Astrocyte of the cerebellum (primary cell): ENCODE results near the gene MYL10.

ENCODE experiments used
- DNase-seq: peaks from one replicate; pipeline ENCODE4 v3.0.0-alpha.2; 2011; ENCODE audit warnings: low read depth
- H3K4me3 ChIP-seq: 2 replicates; pipeline ENCODE4 v1.5.1; 2011; ENCODE audit warnings: mild to moderate bottlenecking, low read depth, low read length, moderate library complexity
- CTCF ChIP-seq: IDR thresholded peaks from 2 replicates; pipeline ENCODE4 v1.5.1; 2012; ENCODE audit warnings: low read length, low read depth, moderate library complexity, mild to moderate bottlenecking; ENCODE audit errors: missing control alignments
- in situ Hi-C: cut with HindIII; loops from 2 replicates; pipeline ENCODE4 v1.10.0; 2017; ENCODE audit warnings: low sequenced_read_pairs

MYL10 gene

GRCh38 chr7:101598986-101599771 lies 29.9 kb downstream of the MYL10 start:
- DNase-seq = no peak
- no peak for TF ChIP-seq CTCF
- in situ Hi-C loops = no loop called here

GRCh38 chr7:101598422-101598985 lies 30.6 kb downstream of the MYL10 start:
- no peak for TF ChIP-seq CTCF
- DNase-seq = no peak
- in situ Hi-C loops = no loop called here
- H3K4me3 ChIP-seq = no peak overlapping the region

More at GRCh38 chr7:101598986-101599771, 29.9 kb downstream of the MYL10 start:
- no peak overlapping the region for H3K4me3 ChIP-seq

- H3K4me3 ChIP-seq = no peak overlapping the region
- DNase-seq = no peak
- in situ Hi-C loops = no loop called here
- no peak for TF ChIP-seq CTCF
Measured at GRCh38 chr7:101597941-101598340, 31.2 kb downstream of the MYL10 start.

GRCh38 chr7:101596898-101597297 lies 32.2 kb downstream of the MYL10 start:
- DNase-seq = no peak
- in situ Hi-C loops = no loop called here
- H3K4me3 ChIP-seq = no peak overlapping the region
- TF ChIP-seq CTCF = no peak

GRCh38 chr7:101595766-101596537 lies 33.1 kb downstream of the MYL10 start:
- DNase-seq = no peak
- in situ Hi-C loops = no loop called here
- no peak overlapping the region for H3K4me3 ChIP-seq

More at GRCh38 chr7:101595766-101596537, 33.1 kb downstream of the MYL10 start:
- TF ChIP-seq CTCF = no peak
